T follicular helper cell (primary cell): ENCODE measurements around the gene CENPC.
"Not testable (repeated sequence)": the region's sequence is repeated elsewhere in the genome, so short reads cannot be mapped to it uniquely, and the experiment has no call there.

Source experiments
- DNase-seq: peaks from one replicate; pipeline ENCODE4 v3.0.0-alpha.2; 2020; ENCODE audit warnings: low read depth

The CENPC gene

DNA sequence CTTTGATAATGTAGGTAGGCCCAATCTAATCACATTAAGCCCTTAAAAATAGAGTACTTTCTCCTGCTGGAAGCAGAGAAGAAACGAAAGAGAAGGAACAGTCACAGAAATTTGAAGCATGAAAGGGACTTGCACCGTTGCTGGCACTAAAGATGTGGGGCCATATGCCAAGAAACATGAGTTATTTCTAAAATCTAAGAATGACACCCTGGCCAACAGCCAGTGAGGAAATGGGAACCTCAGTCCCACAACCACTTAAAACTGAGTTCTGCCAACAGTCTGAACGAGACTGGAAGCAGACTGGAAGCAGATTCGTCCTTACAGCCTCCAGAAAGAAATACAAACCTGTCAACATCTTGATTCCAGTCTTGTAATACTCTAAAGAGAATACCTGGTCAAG is 70.1 kb downstream of the CENPC start:
- no peak for DNase-seq

DNA sequence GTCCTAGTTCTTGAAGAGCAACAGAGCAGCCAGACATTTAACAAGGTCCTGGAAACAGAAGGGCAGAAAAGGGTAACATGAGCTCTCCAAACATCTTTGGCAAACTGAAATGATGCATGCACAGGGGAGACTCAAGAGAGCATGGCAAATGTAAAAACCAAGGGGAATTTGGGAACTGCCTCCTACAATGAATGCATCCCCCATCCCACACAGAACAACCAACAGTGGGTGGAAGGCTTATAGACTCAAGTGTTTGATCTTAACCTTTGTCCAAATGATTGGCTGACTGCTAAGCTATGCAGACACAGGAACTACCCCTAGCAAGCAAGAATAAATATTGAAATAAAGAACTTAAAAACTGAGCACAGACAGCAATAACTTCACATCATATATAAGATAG is 74.4 kb downstream of the CENPC start:
- DNase-seq: no peak

DNA sequence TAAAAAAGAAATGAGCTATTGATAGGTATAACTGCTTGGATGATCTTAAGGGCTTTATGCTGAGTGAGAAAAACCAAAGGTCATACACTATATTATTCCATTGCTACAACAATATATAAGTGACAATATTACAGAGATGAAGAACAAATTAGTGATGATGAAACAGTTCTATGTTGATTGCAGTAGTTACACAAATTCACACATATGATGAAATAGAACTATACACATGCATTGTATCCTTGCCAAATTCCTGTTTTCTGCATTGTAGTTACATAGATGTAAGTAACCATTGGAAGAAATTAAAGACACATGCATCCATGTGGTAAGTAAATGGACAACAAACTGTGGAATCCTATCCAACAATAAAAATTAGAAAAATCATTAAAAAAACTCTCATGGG is 76.5 kb downstream of the CENPC start:
- no peak for DNase-seq

DNA sequence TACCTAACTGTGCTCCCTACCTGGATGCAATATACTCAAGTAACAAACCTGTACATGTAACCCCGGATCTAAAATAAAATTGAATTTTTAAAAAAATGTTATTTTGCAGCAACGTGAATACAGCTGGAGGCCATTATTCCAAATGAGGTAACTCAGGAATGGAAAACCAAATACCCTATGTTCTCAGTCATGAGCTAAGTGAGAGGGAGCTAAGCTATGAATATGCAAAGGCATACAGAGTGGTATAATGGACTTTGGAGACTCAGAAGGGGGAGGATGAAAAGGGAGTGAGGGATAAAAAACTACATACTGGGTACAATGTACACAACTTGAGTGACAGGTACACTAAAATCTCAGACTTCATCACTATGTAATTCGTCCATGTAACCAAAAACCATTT is 78.6 kb downstream of the CENPC start:
- DNase-seq: no peak

DNA sequence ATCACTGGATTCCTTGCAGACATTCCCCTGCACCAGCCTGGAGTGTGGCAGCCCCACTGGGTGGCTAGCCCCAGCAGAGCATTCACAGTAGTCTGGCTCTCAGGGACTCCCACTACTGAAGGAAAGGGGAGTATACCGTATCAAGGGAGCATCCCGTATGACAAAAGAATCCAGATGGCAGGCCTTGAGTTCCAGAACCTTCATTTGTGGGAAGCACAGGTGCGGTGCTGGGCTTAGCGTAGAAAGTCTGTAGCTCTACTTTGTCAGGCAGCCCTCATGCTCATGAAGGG is 79.6 kb downstream of the CENPC start:
- no peak for DNase-seq

DNA sequence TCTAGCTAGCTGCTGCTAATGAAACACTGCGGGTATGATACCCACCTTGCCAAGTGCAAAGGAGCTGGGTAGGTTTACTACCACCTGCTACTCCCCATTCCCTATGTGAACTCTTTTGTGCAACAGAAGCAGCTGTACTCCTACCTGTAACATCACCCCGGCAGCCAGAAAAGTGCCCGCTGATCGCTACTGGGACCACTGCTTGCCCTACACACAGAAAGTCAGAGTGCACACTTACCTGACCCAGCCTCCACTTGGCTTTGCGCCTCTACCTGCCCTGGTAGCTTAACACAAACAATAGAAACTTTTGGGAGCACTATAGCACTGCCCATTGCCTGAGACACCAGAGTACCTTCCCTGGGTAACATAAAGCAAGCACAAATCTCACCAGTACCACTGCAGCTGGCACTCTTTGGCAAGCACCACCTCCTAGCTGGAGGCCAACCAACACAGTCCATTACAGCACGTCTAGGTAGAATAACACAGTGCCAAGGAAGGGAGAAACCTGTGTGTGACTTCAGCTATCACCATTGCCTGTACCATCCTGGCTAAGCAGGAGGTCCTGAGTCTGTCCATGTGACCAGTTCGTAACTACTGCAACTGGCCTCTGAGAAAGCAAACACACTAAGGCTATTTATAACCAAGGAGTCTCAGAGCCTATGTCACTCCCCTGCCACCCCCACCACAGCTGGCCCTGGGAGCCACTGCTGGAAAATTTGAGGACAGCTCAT is 80.1 kb downstream of the CENPC start:
- no peak for DNase-seq

DNA sequence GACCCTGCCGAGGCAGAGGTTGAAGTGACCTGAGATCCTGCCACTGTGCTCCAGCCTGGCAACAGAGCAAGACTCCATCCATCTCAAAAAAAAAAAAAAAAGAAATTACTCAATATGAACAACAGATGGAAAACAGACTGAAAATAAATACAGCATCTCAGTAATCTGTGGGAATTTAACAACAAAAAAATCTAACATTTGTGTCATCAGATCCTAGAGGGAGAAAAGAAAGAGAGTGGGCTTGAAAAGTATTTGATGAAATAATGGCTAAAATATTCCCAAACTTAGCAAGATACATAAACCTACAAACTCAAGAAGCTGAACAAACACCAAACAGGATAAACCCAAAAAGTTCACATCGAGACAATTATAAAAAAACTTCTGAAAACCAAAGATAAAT is 84.7 kb downstream of the CENPC start:
- DNase-seq: no peak

DNA sequence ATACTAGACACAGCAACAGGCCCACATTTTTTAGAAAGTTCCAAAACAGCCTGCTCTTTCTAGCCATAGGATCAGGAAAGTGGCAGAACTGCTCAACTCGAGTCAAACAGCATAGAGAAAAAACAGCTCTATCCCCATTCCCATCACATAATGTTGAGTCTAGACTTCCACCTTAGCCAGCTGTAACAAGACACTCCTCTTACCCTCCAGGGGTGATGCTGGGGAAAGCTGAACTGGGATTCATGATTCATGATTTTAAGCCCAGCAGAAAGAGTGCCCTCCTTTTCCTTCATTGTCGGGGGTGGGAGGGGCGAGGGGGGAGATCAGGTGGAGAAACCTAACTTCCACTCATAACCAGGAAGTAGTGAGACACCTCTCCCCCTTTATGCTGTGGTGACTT is 86.1 kb downstream of the CENPC start:
- DNase-seq: no peak

- no peak for DNase-seq
Measured at GRCh38 chr4:67456577-67457196, 88.6 kb downstream of the CENPC start.

DNA sequence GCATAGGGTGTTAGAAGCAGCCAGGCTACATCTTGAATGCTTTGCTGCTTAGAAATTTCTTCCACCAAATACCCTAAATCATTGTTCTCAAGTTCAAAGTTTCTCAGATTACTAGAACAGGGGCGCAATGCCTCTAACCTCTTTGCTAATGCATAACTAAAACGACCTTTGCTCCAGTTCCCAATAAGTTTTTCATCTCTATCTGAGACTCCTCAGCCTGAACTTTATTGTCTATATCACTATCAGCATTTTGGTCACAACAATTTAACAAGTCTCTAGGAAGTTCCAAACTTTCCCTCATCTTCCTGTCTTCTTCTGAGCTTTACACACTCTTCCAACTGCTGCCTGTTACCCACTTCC is 92.5 kb downstream of the CENPC start:
- DNase-seq: not testable (repeated sequence)

DNA sequence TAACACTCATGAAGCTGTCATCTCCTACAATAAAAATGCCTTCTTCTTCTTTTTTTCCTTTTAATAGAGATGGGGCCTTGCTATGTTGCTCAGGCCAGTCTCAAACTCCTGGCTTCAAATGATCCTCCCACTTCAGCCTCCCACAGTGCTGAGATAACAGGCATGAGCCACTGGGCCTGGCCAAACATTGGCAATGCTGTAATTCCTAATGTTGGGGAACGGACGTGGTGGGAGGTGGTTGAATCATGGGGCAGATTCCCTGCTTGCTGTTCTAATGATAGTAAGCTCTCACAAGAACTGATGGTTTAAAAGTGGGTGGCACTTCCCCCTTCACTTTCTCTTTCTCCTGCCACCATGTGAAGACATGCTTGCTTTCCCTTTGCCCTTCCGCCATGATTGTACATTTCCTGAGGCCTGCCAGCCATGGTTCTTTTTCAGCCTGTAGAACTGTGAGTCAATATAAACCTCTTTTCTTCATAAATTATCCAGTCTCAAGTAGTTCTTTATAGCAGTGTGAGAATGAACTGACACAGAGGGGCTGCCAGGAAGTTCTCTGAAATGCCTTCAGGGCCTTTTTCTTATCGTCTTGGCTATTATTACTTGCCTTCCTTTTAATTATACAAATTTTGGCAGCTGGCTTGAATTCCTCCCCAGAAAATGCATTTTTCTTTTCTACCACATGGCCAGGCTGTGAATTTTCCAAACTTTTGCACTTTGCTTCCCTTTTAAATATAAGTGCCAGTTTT is 93.0 kb downstream of the CENPC start:
- DNase-seq: no peak

GRCh38 chr4:67451464-67451863 is 93.8 kb downstream of the CENPC start:
- DNase-seq: no peak

- DNase-seq: no peak
Measured at GRCh38 chr4:67448621-67449020, 96.7 kb downstream of the CENPC start.

DNA sequence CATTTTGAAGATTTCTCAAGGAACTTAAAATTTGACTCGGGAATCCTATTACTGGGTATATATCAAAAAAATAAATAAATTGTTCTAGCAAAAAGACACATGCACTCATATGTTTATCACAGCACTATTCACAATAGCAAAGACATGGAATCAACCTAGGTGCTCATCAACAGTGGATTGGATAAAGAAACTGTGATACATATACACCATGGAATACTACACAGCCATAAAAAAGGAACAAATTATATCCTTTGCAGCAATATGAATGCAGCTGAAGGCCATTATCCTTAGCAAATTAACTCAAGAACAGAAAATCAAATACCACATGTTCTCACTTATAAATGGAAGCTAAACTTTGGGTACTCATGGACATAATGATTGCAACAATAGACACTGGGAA is 97.4 kb downstream of the CENPC start:
- DNase-seq: no peak

GRCh38 chr4:67446811-67447210 is 98.5 kb downstream of the CENPC start:
- DNase-seq: no peak

- DNase-seq: not testable (repeated sequence)
Measured at GRCh38 chr4:67445881-67446280, 99.4 kb downstream of the CENPC start.

DNA sequence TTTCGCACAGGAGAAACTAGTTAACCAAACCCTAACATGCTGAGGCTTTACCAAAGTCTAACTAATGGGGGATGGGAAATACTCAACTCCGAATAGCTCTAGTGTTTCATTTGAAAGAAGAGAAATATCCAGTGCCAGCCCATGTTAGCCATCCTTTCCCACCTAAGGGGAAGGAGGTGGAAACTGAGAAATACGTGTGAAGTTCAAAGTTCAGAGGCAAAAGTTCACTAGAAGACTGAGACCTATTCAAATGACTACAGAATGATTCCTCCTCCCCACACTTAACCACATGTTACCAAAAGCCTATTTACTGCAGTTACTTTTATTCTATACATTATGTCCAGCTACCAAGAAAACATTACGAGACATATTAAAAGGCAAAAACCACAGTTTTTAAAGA is 106.3 kb downstream of the CENPC start:
- DNase-seq: no peak

DNA sequence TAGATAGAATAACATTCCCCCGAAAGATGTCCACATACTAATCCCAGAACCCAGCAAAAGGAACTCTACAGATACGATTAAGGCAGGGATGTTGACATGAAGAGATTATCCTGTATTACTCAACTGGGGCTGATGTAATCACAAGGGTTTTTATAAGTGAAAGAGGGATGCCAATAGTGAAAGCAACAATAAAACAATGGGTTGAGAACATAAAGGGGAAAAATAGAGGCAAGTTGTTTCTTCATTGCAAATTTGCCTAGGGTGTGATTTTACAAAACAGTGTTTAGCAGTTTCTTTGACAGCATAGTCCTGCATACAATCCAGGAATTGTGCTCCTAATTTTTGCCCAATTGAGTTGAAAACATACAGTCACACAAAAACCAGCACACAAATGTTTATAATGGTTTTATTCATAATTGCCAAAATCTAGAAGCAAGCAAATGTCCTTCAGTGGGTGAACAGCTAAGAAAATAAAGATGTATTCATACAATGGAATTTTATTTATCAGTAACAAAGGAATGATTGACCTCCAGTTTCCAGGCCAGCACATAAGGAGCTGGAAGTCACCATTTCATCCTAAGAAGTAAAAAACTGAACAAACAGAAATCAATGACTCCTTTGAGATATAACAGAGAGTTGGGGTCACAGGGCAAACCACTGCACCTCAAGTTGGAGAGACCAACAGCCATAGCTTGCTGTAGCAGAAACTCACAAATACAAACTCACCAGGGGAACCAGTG is 107.2 kb downstream of the CENPC start:
- no peak for DNase-seq

- DNase-seq: no peak
Measured at GRCh38 chr4:67436742-67437141, 108.6 kb downstream of the CENPC start.

DNA sequence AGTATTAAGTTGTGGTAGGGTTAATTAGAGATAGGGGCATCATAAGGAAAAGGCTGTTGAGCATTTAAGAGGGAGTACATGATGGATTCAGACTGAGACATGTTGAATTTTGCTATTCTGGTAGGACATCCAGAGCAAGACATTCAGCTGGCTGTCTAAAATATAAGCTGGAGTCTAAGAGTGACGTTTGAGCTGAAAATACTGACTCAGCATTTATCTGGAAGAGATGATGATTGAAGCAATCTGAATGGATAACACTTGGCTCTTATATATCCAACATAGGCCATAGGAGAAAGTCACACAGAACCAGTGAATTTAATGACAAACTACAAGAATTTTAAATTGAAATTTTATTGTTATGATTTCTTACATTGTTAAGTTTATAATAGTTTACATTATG is 114.3 kb downstream of the CENPC start:
- DNase-seq: no peak

GRCh38 chr4:67428819-67429218 is 116.5 kb downstream of the CENPC start:
- no peak for DNase-seq
